HepG2 (cell line): ENCODE results near the gene SCAMP3. TPM values are rescaled to one million over a fixed set of nuclear protein-coding genes. Genes with fewer than 3 reads are reported as not detected.

ENCODE experiments used
- CHD4 ChIP-seq: fragments of 200-600 bp; sonication (generic); IDR thresholded peaks from 2 replicates; pipeline ENCODE4 v1.7.0; 2017; ENCODE audit warnings: mild to moderate bottlenecking, low read length, borderline replicate concordance
- MYC ChIP-seq: sonication (generic); formaldehyde crosslinking; IDR thresholded peaks from 2 replicates; pipeline ENCODE4 v1.9.0; 2021; ENCODE audit warnings: missing genetic modification reagents, borderline replicate concordance
- PHF5A ChIP-seq: IDR thresholded peaks from one replicate; pipeline ENCODE4 v1.6.1; 2018; ENCODE audit warnings: low read depth, missing genetic modification reagents; ENCODE audit not compliant: unreplicated experiment
- POGK ChIP-seq: sonication (generic); formaldehyde crosslinking; conservative IDR thresholded peaks from 2 replicates; pipeline ENCODE4 v1.8.0; 2022; ENCODE audit warnings: mild to moderate bottlenecking, moderate library complexity, missing genetic modification reagents
- RARG ChIP-seq: sonication (generic); formaldehyde crosslinking; IDR thresholded peaks from 2 replicates; pipeline ENCODE4 v1.4.0; 2020; ENCODE audit warnings: low read depth, mild to moderate bottlenecking, missing genetic modification reagents
- SRF ChIP-seq: IDR thresholded peaks from 2 replicates; pipeline ENCODE4 v1.6.1; 2011; ENCODE audit warnings: mild to moderate bottlenecking, low read depth, low read length, moderate library complexity
- SRSF1 ChIP-seq: fragments of 200-400 bp; formaldehyde crosslinking; optimal IDR thresholded peaks from 2 replicates; pipeline ENCODE3; 2017; ENCODE audit warnings: mild to moderate bottlenecking, low read depth, low read length, moderate library complexity
- ZBTB42 ChIP-seq: sonication (generic); formaldehyde crosslinking; IDR thresholded peaks from 2 replicates; pipeline ENCODE4 v1.5.0; 2020; ENCODE audit warnings: mild to moderate bottlenecking, missing genetic modification reagents
- ZNF235 ChIP-seq: sonication (generic); formaldehyde crosslinking; IDR thresholded peaks from 2 replicates; pipeline ENCODE4 v1.8.1; 2023; ENCODE audit warnings: mild to moderate bottlenecking, missing genetic modification reagents, borderline replicate concordance
- ZNF264 ChIP-seq: sonication (generic); formaldehyde crosslinking; IDR thresholded peaks from 2 replicates; pipeline ENCODE4 v1.4.0; 2020; ENCODE audit warnings: missing genetic modification reagents
- ZNF724P ChIP-seq: sonication (generic); formaldehyde crosslinking; IDR thresholded peaks from 2 replicates; pipeline ENCODE4 v1.8.0; 2022; ENCODE audit warnings: missing genetic modification reagents, borderline replicate concordance
- ZNF772 ChIP-seq: sonication (generic); formaldehyde crosslinking; IDR thresholded peaks from 2 replicates; pipeline ENCODE4 v1.5.0; 2020; ENCODE audit warnings: mild to moderate bottlenecking, missing genetic modification reagents
- polyA plus RNA-seq, 8 experiments: library from polyadenylated mRNA; depleted of rRNA in 3 of 8; stranded (reverse) in 7 of 8; unstranded in 1 of 8; fragments of >200 nt; fragmentation: Illumina TruSeq in 4 of 8; extraction: Trizol in 4 of 8; gene quantifications; 2 replicates each; pipeline versions ENCODE4 v1.2.1 to v1.2.3, GENCODE V29; 2011 to 2016; ENCODE audit warnings: low read depth in 4 of 8, missing spikeins in 1 of 8, mixed read lengths in 1 of 8; ENCODE audit not compliant: insufficient read depth in 1 of 8
- total RNA-seq, 5 experiments: library from RNA; depleted of rRNA; stranded (reverse); fragments of >200 nt; fragmentation: Illumina TruSeq; extraction: Trizol; gene quantifications; 2 replicates each; pipeline ENCODE4 v1.2.3, GENCODE V29; 2016; ENCODE audit warnings: low read depth in 1 of 5
- TF ChIP-seq, protein P1 (sequence below): sonication (generic); formaldehyde crosslinking; IDR thresholded peaks from 2 replicates; pipeline ENCODE4 v1.9.0; 2022; ENCODE audit warnings: missing genetic modification reagents, mild to moderate bottlenecking, borderline replicate concordance
- TF ChIP-seq, protein P2 (sequence below): fragments of 450-650 bp; IDR thresholded peaks from 2 replicates; pipeline ENCODE4 v1.6.1; 2017; ENCODE audit warnings: mild to moderate bottlenecking

SCAMP3 gene
- total and polyA plus RNA-seq, 2 of the 13 experiments (the other 11 are each of a cell fraction or from before 2014, with no cell fraction given), result 46.8 to 83.3 TPM

DNA sequence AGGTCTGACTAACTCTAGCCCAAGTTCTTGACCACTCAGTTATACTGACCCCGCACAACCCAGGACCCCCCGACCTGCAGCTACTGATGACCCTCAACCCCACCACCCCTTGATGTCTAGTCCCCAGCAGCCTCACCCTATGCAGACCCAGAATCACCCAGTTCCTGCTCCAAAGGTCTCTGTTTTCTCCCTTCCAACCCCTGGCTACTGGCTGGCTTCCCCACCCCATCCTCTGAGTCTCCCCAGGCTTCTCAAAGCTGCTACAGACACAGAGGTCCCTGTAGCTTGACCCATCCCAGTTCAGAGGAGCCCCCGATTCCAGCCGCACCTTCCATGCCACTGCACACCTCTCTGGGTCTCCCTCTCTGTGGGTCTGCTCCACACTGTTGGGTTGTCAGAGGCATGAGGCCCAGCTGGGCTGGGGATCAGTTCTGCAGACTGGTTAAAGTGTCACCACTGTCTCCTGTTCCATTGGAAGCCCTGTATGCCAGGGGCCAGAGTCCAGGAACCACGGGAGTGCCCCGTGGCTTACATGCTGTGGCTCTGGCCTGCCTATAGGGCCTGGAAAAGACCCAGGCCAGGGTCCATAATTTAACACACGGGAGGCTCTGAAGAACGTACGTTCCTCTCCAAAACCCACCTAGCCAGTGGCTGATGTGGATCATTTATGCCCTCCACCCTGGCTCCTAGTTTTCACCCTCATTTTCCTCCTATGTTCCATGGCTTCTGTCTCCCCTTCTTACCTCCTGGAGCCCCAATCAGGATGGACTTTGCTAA is 38.6 kb upstream of the SCAMP3 start (continued):
- TF ChIP-seq, protein P1, sequence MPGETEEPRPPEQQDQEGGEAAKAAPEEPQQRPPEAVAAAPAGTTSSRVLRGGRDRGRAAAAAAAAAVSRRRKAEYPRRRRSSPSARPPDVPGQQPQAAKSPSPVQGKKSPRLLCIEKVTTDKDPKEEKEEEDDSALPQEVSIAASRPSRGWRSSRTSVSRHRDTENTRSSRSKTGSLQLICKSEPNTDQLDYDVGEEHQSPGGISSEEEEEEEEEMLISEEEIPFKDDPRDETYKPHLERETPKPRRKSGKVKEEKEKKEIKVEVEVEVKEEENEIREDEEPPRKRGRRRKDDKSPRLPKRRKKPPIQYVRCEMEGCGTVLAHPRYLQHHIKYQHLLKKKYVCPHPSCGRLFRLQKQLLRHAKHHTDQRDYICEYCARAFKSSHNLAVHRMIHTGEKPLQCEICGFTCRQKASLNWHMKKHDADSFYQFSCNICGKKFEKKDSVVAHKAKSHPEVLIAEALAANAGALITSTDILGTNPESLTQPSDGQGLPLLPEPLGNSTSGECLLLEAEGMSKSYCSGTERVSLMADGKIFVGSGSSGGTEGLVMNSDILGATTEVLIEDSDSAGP (CRISPR knock-in tag), result peak; percentile 53; the same call in 1 of the 2 replicates
- TF ChIP-seq PHF5A (CRISPR knock-in tag), result peak; percentile 81
- 0 out of 2 replicates have a peak, but pooled peaks have one; percentile 59 for TF ChIP-seq RARG
- TF ChIP-seq ZBTB42 (CRISPR knock-in tag), result no peak
- TF ChIP-seq SRF, result no peak
- TF ChIP-seq ZNF724P (CRISPR knock-in tag), result peak; percentile 86
- TF ChIP-seq ZNF264, result peak; percentile 95
- TF ChIP-seq MYC (CRISPR knock-in tag), result peak; percentile 91; the same call in 1 of the 2 replicates
- TF ChIP-seq CHD4, result no peak
- TF ChIP-seq SRSF1, result no peak
- TF ChIP-seq ZNF235 (CRISPR knock-in tag), result no peak
- TF ChIP-seq, protein P2, sequence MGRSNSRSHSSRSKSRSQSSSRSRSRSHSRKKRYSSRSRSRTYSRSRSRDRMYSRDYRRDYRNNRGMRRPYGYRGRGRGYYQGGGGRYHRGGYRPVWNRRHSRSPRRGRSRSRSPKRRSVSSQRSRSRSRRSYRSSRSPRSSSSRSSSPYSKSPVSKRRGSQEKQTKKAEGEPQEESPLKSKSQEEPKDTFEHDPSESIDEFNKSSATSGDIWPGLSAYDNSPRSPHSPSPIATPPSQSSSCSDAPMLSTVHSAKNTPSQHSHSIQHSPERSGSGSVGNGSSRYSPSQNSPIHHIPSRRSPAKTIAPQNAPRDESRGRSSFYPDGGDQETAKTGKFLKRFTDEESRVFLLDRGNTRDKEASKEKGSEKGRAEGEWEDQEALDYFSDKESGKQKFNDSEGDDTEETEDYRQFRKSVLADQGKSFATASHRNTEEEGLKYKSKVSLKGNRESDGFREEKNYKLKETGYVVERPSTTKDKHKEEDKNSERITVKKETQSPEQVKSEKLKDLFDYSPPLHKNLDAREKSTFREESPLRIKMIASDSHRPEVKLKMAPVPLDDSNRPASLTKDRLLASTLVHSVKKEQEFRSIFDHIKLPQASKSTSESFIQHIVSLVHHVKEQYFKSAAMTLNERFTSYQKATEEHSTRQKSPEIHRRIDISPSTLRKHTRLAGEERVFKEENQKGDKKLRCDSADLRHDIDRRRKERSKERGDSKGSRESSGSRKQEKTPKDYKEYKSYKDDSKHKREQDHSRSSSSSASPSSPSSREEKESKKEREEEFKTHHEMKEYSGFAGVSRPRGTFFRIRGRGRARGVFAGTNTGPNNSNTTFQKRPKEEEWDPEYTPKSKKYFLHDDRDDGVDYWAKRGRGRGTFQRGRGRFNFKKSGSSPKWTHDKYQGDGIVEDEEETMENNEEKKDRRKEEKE, result no peak
- peak; percentile 66; the same call in 1 of the 2 replicates for TF ChIP-seq POGK (CRISPR knock-in tag)
- TF ChIP-seq ZNF772 (CRISPR knock-in tag), result peak; percentile 91
